T-helper 2 cell treated with Interferon-gamma antibody and Interleukin-4, amounts not matched to agents 100 ng/mL and 5 ng/mL, for 36 hours (primary cell): ENCODE measurements around the gene SLC13A1. TPM values are rescaled to one million over a fixed set of nuclear protein-coding genes. Genes with fewer than 3 reads are reported as not detected.
"Not testable (repeated sequence)": the region's sequence is repeated elsewhere in the genome, so short reads cannot be mapped to it uniquely, and the experiment has no call there.

ENCODE experiments used
- intact Hi-C: fragments of 100-400 bp; cut with micrococcal nuclease; formaldehyde crosslinking; loops from one replicate; pipeline ENCODE4 v1.15.1; 2023
- total RNA-seq: library from RNA; stranded (reverse); gene quantifications from 2 replicates; pipeline ENCODE4 v1.2.3, GENCODE V29; 2022

SLC13A1 gene
- 0.05 TPM in 1 of 2 replicates, not detected in the other for total RNA-seq

GRCh38 chr7:123199883-123200282 lies at the start of gene SLC13A1:
Gene SLC13A1 (minus strand): TSS chr7:123199969. CDS start chr7:123199946, 23 bp downstream.
- intact Hi-C loops, result no loop called here

- intact Hi-C loops, result no loop called here
Observed at GRCh38 chr7:123244768-123245167, 45.0 kb upstream of the SLC13A1 start.

GRCh38 chr7:123242467-123243092 lies 42.8 kb upstream of the SLC13A1 start:
- intact Hi-C loops, result no loop called here

- intact Hi-C loops, result no loop called here
Observed at GRCh38 chr7:123241809-123242208, 42.0 kb upstream of the SLC13A1 start.

- intact Hi-C loops, result no loop called here
Observed at GRCh38 chr7:123231021-123232000, 31.5 kb upstream of the SLC13A1 start.

- intact Hi-C loops, result no loop called here
Observed at GRCh38 chr7:123230603-123231002, 30.8 kb upstream of the SLC13A1 start.

GRCh38 chr7:123230147-123230546 lies 30.4 kb upstream of the SLC13A1 start:
- intact Hi-C loops, result no loop called here

- intact Hi-C loops, result no loop called here
Observed at GRCh38 chr7:123229426-123229825, 29.7 kb upstream of the SLC13A1 start.

GRCh38 chr7:123227666-123228065 lies 27.9 kb upstream of the SLC13A1 start:
- intact Hi-C loops, result not testable (repeated sequence)

GRCh38 chr7:123220396-123220795 lies 20.6 kb upstream of the SLC13A1 start:
- intact Hi-C loops, result no loop called here

- intact Hi-C loops, result no loop called here
Observed at GRCh38 chr7:123218866-123219265, 19.1 kb upstream of the SLC13A1 start.

- intact Hi-C loops, result no loop called here
Observed at GRCh38 chr7:123216825-123217224, 17.1 kb upstream of the SLC13A1 start.

GRCh38 chr7:123215350-123215749 lies 15.6 kb upstream of the SLC13A1 start:
- intact Hi-C loops, result no loop called here

GRCh38 chr7:123211545-123211944 lies 11.8 kb upstream of the SLC13A1 start:
- intact Hi-C loops, result no loop called here

- intact Hi-C loops, result no loop called here
Observed at GRCh38 chr7:123210986-123211385, 11.2 kb upstream of the SLC13A1 start.

- intact Hi-C loops, result no loop called here
Observed at GRCh38 chr7:123209786-123210185, 10.0 kb upstream of the SLC13A1 start.

GRCh38 chr7:123208793-123209192 lies 9.0 kb upstream of the SLC13A1 start:
- intact Hi-C loops, result no loop called here

GRCh38 chr7:123204206-123204835 lies 4.6 kb upstream of the SLC13A1 start:
- intact Hi-C loops, result no loop called here

GRCh38 chr7:123201901-123202300 lies 2.1 kb upstream of the SLC13A1 start:
- intact Hi-C loops, result no loop called here

- intact Hi-C loops, result no loop called here
Observed at GRCh38 chr7:123198668-123199652, 809 bp downstream of the SLC13A1 start.

- intact Hi-C loops, result no loop called here
Observed at GRCh38 chr7:123198111-123198510, 1.7 kb downstream of the SLC13A1 start.
